GM21723 (cell line): ENCODE data around the gene CDKL1.

Experiments
- ATAC-seq: cut with Tn5 transposase; IDR thresholded peaks from one replicate; pipeline ENCODE4 v1.9.1; 2021; ENCODE audit warnings: mild to moderate bottlenecking, moderate library complexity; ENCODE audit not compliant: unreplicated experiment

The CDKL1 gene

DNA sequence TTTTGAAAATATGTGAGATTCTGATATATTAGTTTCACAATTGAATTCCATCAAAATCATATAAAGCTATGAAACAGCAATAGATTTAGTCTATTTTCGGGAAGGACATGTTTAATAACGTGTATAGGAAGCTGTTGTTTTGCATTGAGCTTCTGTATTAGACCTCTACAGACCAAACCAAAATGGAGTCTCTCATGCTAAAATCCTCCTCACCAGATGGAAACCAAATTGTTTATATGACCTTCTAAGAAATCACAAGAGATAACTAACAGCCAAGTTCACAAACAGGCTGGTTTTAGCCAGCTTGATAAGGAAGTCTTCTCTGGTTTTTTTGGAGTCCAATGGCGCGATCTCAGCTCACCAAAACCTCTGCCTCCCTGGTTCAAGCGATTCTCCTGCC, 108.5 kb downstream of the CDKL1 start:
- ATAC-seq: no peak

DNA sequence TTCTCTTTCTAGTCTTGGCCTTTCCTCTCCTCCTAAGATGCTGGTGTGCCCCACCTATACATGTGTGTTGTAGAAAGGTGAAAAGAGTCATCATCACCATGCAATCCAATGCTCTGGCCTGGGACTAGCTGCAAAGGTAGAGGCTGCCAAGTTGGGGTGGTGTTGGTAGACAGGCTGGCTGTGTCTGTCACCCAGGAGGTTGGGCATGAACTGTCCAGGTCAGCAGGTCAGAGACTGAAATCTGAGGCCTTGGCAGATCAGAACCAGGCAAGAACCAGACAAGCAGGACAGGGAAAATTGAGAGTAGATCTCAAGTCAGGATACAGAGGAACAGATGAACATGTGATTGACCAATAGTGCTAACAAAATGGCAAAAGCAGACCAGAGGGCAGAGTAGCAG, 110.8 kb downstream of the CDKL1 start:
- ATAC-seq: no peak
